Measurements from ENCODE around the gene TAPT1. TPM values are rescaled to one million over a fixed set of nuclear protein-coding genes. Genes with fewer than 3 reads are reported as not detected.

The TAPT1 gene, protein sequence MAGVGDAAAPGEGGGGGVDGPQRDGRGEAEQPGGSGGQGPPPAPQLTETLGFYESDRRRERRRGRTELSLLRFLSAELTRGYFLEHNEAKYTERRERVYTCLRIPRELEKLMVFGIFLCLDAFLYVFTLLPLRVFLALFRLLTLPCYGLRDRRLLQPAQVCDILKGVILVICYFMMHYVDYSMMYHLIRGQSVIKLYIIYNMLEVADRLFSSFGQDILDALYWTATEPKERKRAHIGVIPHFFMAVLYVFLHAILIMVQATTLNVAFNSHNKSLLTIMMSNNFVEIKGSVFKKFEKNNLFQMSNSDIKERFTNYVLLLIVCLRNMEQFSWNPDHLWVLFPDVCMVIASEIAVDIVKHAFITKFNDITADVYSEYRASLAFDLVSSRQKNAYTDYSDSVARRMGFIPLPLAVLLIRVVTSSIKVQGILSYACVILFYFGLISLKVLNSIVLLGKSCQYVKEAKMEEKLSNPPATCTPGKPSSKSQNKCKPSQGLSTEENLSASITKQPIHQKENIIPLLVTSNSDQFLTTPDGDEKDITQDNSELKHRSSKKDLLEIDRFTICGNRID
- 17.1 and 18.5 TPM in 2 replicates for total RNA-seq (2014; rRNA removed; shearing (Covaris generic))

DNA sequence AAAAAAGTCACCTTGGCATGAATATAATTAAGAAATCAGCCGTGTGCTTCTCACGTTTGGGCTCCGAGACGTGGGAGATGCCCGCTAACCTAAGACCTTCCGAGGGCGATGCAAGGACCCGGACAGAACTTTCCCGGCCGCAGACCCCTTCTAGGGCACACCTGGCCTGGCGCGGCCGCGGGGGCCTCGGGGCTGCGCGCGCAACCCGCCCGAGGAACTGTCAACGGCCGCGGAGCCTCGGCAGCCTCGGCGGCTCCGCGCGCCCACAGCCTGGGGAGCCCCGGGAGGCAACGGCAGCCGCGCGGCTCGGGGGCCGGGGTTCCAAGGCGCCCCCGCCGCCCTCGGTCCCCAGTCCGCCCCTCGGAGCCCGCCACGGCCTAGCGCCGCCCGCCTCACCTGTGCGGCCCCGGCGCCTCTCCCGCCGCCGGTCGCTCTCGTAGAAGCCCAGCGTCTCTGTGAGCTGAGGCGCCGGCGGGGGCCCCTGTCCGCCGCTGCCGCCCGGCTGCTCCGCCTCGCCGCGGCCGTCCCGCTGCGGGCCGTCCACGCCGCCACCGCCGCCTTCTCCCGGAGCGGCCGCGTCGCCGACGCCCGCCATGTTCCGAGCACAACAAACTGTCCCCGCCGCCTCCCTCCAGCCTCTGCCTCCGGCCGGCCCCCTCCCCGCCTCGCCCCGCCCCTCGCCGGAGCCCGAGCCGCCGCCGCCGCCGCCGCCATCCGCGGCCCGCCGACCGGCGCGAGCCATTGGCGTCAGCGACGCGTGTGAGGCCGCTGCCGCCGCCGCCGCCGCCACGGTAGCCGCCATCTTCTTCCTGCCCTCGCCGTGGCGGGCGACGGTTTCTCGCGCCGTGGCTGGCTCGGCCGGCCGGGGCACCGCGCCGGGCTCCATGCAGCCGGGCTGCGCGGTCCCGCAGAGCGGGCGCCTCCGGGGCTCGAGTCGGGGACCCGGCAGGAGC is at the start of gene TAPT1:
Gene TAPT1, minus strand, starts transcription at position 609 of the 953 bp plus-strand sequence. Its CDS starts 14 bp downstream, at position 595.
- peak; percentile 51 for DNase-seq (ENCODE audit: low read depth)

DNA sequence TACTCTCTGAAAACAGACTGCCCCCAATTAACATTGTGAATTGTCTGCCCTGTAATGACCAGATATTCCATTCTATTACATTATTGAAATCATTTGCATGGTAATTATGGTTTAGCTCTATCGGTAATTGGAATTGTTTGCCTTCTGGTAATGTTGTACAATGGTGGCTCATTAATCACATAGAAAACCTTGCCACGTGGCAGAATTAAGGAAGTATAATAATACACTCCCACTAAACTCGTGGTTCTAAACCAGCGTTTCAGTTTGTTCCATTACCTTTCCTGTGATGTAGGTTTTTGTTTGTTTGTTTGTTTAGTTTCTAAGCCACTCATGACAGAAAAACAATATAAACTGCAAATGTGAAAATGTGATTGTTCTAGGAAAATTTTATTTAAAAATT is 45.1 kb upstream of the TAPT1 start:
- no peak for DNase-seq (ENCODE audit: low read depth)

DNA sequence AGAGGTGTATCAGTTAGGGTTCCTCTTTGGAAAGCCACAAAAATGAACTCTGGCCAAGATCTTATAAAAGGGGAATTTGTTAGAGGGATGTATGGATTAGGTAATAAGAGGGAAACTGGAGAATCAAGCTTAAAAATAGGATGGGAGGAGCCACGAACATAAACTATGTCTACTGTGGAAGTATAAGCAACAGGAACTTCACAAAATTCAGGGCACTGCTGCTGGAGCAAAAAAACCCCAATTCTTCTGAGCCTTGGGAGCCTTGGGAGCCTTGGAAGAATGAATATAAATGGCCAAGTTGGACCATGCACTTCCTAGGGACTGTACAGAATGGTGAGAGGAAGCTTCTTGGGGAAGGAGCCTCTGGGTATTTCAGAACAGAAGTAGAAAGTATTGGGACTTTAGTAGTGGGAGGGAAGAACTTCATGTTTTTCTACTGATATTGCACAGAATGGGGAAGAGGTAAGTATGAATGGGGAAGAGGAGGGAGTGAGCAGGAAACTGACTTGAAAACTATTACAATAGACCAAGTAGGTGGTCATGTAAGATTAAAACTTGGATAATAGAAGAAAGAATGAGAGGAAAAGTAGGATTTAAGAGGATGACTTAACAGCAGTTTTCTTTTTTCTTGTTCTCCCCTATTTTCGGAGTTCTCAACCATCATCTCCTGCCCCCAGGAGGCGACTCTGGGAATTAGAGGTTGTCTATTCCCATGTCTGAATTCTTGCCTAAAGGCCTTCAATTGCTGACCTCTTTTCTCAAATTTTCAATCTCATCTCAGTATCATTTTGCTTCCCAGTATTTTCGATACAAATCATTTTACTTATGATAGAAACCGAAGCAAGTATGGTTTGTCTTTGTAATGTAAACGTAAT is 44.4 kb upstream of the TAPT1 start:
- peak; percentile 8 for DNase-seq (ENCODE audit: low read depth)

DNA sequence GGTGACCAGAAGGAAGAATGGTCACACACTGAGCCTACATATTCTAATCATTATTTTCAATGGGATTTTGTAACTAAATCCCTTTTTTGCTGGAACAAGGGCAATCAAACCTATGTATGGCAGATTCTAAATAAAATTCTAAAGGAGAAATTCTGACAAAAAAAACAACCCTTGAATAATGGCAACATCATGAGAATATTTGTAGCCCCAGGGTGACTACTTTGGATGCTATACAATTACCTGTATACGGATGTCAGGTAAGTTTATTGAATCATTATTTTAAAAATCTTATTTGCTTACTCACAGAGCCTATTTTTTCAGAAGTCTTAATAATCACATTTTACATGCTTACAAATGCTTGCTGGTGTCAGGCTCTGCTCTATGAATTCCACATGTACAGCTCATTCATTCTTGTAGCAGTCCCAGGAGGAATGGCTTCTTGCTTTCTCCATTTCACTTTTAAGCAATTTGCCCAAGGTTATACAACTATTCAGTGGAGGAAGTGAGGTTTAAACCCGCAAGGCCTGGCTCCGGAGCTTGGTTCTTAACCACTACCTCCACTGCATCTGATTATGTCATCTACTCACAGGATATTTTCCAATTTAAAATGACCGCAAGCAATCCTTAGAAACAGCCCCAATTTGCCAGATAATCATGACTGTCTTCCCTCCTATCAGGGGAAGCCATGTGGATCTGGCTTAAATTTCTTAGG is 43.6 kb upstream of the TAPT1 start:
- DNase-seq (ENCODE audit: low read depth), result peak; percentile 96

DNA sequence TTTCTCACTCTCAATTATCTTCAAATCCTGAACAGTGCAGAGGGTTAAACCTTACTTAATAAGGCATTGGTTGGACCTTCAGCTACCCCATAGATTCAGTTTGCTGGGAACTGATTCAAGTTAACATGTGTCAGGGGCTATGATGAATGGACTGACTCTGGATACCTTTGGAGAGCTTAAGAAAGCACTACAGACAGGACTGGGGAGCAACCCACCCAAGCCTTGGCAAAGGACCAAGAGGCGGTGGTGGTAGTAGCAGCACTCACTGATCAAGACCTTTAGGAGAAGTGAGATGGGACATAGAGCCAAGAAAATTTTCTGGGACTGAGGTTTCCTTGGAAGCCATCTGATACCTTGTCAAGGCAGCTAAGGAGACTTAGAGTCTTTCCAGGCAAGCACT is 43.0 kb upstream of the TAPT1 start:
- DNase-seq (ENCODE audit: low read depth), result peak; percentile 11

DNA sequence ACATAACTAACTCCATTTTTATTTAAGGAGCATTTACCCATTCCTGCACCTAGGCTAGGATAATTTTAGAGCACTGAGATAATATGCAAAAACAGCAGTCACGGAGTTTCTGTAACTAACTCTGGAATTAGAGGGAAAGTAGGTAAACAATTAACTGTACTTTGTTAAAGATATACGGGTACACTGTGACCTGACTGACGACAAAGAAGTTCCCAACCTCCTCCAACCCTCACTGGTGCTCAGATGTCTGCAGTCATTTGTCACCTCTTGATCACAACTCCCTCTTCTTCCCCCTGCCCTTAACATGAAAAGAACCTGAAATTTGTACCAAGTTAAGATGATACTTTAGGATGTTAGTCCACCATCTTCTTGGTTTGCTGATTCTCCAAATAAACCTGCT is 42.0 kb upstream of the TAPT1 start:
- DNase-seq (ENCODE audit: low read depth), result no peak

DNA sequence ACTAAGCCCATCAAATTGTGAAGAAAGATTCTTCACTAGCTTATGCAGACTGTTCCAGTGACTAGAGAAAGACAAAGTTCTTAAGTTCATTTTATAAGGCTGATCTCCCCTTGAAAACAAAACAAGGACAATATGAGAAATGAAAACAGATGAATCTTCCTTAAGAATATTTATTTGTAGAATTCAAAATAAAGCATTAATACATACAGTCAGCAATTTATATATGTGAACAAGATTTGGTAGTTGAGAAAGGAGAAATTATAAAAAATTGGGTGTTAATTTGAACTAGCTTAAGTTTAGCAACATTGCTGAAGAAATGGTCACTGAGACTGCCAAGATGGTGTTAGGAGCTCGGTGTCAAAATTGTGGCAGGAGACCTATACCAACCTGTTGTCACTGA is 41.4 kb upstream of the TAPT1 start:
- DNase-seq (ENCODE audit: low read depth), result no peak

DNA sequence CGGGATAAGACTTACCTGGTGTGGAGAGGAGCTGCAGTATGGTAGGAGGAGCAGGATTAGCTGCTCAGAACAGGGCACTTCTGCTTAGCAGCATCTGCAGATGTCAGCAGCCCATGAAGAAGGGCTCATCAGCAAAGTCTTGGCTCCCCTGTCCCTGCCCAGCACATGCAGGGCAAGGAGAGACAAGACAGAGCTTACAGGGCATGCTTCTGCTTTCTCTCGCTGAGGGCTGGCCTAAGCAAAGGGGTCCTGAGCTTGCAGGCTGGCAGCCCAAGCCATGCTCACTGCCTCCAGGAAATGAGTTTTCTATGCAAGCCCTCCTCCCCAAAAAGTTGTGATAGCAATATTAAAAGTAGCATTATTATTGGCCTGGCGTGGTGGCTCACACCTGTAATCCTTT is 39.5 kb upstream of the TAPT1 start:
- no peak for DNase-seq (ENCODE audit: low read depth)

DNA sequence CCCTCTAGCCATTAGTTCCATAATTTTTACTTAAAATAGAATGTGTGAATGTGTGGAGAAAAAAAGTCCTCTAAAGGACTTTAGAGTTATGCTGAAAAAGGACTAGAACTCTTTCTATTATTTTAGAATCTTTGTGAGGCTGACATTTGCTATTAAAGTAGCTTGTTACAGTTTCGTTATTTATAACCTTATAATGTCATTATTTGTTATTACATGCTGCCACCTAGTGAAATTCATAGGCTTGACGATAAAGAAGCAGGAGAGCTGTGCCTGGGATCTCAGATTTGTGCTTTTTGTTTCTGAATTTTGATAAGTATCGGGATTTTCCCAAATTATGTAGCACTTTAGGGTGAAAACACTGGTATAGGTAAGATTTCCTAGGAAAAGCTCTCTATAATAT is 38.5 kb upstream of the TAPT1 start:
- peak; percentile 62 for DNase-seq (ENCODE audit: low read depth)

DNA sequence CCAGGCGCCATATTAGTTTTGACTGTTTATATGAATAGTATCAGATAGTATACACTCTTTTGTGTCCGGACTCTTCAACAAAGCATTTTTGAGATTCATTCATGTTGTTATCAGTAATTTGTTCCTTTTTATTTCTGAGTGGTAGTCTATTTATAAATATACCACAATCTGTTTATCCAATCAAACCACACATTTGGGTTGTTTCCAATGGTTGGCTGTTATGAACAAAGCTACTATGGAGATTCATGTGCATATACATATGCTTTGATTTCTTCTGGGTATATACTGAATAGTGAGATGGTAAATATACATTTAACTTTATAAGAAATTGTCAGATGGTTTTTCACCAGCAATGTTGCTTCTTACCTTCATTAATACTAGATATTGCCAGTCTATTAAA is 36.8 kb upstream of the TAPT1 start:
- DNase-seq (ENCODE audit: low read depth), result peak; percentile 41

DNA sequence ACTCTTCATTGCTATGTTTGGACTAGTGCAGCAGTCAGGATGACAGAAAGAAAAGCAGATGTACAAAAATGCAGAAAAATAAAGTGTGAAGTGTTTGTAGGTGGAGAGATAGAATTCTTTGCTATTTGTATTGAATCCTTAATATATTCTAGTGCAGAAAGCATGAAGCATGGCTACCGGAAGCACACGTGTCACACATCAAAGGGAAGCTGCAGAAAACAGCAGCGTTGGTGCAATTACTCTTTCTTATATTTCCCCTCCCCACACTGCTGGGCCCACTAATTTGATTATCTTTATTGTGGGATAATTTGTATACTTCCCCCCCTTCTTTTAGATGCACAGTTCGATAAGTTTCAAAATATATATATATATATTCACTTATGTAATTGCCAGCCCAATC is 35.9 kb upstream of the TAPT1 start:
- no peak for DNase-seq (ENCODE audit: low read depth)

DNA sequence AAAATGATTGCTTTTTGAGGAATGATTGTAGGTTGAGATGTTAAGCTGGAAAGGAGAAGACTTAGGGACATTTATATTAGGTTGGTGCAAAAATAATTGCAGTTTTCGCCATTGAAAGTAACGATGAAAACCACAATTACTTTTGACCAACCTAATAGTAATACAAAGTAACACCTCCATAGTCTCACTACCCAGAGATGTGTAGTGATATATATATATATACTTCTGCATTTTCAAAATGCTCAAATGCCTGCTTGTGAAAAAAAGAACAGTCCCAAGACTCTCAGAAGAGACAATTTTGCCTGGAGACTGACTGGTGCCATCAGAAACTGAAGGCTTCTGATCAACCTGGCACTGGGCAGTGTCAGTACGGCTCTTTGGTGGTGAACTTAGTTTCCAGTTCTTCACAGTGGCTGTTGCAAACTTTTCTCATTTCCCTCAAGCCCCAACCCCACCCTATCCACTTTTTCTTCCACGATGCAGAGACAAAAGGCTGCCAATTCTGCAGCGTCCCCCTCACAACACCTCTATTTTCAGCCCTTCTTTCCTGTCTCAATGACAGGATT is 35.1 kb upstream of the TAPT1 start:
- DNase-seq (ENCODE audit: low read depth), result no peak

DNA sequence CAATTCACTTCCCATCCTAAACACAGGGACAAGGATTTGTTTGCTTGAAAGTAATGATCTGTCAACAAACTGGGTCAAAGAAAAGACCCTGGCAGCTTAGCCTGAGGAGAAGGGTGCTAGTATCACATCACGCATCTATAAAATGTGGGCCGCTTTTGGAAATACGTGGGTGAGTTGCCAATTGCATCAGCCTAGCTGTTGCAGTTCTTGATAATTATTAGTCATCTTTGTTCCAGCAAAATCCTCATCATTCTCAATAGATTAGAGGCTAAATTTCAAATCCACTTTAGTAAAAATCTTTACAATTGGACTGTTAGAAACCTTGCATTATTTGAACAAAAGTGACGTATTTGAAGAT is 33.6 kb upstream of the TAPT1 start:
- DNase-seq (ENCODE audit: low read depth), result no peak

DNA sequence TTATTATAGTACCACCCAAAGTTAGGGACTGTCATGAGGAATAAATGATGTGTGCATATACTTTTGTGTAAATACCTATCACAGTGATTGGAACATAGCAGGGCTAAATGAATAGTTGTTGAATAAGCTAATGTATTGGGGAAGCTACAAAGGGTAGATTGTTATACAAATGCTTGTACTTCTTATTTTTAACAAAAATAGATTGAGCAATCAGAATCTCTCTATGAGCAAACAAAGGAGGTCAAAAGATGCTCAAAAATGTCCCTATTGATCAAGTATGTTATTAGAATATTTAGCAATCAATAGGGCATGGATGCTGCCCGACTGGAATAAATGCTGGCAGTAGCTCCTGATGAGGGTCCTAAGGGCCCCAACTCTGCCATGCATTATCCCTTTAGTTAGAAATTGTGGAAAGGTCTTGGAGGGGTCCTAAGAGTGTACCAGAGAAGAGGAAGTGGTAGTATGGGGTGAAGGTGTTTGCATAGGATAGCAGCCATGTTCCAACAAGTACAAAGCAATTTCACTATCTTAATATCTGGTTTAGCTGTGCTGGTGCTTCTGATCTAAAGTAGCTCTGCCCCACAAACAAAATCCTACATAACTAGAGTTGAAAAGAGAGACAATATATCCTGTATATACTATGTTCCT is 33.1 kb upstream of the TAPT1 start:
- DNase-seq (ENCODE audit: low read depth), result no peak

DNA sequence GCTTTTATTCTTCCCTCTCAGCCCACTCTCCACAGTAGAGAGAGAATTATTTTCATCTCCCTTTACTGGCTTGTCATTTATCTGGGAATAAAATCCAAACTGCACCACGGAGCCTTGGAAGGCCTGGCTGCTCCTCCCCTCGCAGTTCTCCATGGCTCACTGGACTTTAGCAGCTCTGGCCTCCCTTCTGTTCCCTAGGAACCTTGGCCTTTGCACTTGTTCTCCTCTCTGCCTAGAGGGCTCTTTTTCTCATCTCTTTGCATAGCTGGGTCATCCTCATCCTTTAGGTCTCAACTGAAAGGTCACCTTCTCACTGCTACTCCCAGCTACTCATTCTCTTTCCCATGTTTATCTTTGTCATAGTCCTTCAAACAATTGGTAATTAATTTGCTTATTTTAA is 31.3 kb upstream of the TAPT1 start:
- no peak for DNase-seq (ENCODE audit: low read depth)

DNA sequence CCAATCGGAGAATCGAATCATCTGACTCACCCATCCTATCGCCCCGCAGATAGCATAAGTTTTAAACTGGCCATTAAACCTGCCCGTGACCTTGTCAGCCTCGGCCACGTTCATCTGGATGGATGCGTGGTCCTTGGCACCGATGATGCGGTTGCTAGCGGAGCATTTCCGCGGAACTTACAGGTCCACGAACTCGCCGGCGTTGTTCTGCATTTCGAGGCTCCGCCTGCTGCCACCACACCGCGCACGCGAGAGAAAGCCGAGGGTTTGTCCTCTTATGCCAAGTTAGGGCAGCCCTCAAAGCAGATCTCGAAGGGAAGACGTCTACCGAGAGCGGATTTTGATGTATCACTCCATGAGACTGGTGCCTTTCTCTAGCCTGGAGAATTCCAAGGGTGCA is 30.1 kb upstream of the TAPT1 start:
- DNase-seq (ENCODE audit: low read depth), result no peak

DNA sequence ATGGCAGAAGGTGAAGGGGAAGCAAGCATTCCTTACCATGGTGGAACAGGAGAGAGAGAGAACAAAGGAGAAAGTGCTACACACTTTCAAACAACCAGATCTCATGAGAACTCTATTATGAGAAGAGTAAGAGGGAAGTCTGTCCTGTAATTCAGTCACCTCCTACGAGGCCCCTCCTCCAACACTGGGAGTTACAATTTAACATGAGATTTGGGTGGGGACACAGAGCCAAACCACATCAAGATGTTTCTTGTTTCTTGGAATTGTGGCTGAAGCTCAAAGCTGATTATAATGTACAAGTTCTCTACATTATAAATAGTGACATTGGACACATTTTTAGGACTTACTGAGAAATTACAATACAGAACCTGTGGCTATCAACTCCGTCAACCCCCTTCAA is 29.5 kb upstream of the TAPT1 start:
- no peak for DNase-seq (ENCODE audit: low read depth)

DNA sequence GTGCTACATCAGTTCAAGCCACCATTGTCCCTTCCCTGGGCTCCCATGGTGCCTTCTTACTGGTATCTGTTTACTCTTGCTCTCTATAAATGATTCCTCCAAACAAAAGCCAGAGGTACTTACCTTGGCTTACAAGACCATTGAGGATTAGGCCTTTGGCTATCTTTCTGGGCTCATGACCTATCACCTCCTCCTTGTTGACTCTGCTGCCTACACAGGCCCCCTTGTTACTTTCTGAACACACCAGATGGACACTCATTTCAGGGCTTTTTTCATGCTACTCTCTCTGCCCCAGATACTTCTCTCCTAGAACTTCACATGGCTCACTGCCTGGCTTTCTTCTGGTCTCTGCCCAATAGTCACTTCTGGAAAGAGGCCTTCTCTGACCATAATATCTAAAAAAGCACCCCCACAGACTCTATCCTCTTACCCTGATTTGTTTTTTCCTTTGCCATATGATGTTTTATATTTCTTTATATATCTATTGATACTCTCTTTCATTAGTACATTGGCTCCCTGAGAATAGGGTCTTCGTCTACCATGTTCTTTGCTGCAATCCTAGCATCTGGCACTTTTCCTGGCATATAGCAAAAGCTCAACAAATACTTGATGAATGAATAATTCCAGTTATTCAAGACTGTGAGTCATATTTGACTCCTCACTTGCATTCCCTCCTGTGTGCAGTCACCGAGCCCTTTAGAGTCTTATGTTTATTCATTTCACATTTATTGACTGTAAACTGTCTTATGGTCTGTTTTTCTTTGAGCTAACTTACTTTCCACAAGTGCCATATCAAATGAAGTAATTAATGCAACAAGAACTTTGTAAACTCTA is 27.1 kb upstream of the TAPT1 start:
- peak; percentile 89 for DNase-seq (ENCODE audit: low read depth)

Measured in M059J (cell line).